ENCODE measurements around the gene CDRT4.
A peak's percentile ranks its signal among the peaks of the same experiment; 100 is the strongest.

- TF ChIP-seq CTCF (IDR thresholded peaks at IDR 0.05) (peak; percentile 95), TCF12 (IDR thresholded peaks at IDR 0.05) (peak; percentile 41; the same call in 1 of the 2 replicates), MXI1 (IDR thresholded peaks at IDR 0.05; ENCODE audit: low read depth, low read length) (0 out of 2 replicates have a peak, but pooled peaks have one; percentile 32), TAF1 (IDR thresholded peaks at IDR 0.05; ENCODE audit: borderline replicate concordance, low read depth, low read length) (no peak), RFX5 (IDR thresholded peaks at IDR 0.05; ENCODE audit: low read length) (no peak), EP300 (IDR thresholded peaks at IDR 0.05; ENCODE audit: borderline replicate concordance in 1 of 2, low read depth in 1 of 2, low read length in 1 of 2) (no peak)
These were observed 35.1 kb upstream of the CDRT4 start for GRCh38 chr17:15502369-15503112.

Measured in SK-N-SH (cell line).